Mesendoderm (in vitro differentiated cells): ENCODE data around the gene ACSF3.
A peak's percentile ranks its signal among the peaks of the same experiment; 100 is the strongest.

Source experiments
- DNase-seq: peaks from one replicate; pipeline ENCODE4 v3.0.0; 2013
- H2AK5ac ChIP-seq: 2 replicates; pipeline ENCODE4 v1.6.1; 2013; ENCODE audit warnings: low read length, inconsistent platforms
- H2BK120ac ChIP-seq: 2 replicates; pipeline ENCODE4 v1.6.1; 2013; ENCODE audit warnings: low read depth, mild to moderate bottlenecking, low read length, moderate library complexity, mixed read lengths
- H2BK15ac ChIP-seq: replicated peaks from 2 replicates; pipeline ENCODE4 v1.6.1; 2013; ENCODE audit warnings: low read depth, mild to moderate bottlenecking, moderate library complexity
- H2BK5ac ChIP-seq: 2 replicates; pipeline ENCODE4 v1.6.1; 2013; ENCODE audit warnings: low read length, inconsistent platforms
- H3K18ac ChIP-seq: 2 replicates; pipeline ENCODE4 v1.6.1; 2013; ENCODE audit warnings: mild to moderate bottlenecking, low read length, mixed read lengths
- H3K23ac ChIP-seq: one replicate; pipeline ENCODE4 v1.6.1; 2013; ENCODE audit warnings: low read length
- H3K27ac ChIP-seq: 2 replicates; pipeline ENCODE4 v1.5.1; 2013; ENCODE audit warnings: low read depth, mild to moderate bottlenecking, inconsistent platforms, low read length, moderate library complexity
- H3K27me3 ChIP-seq: 2 replicates; pipeline ENCODE4 v1.6.1; 2013; ENCODE audit warnings: low read length, control low read depth, mild to moderate bottlenecking, inconsistent platforms; ENCODE audit not compliant: insufficient read depth, poor library complexity
- H3K36me3 ChIP-seq: 2 replicates; pipeline ENCODE4 v1.6.1; 2013; ENCODE audit warnings: low read length, inconsistent platforms; ENCODE audit not compliant: control insufficient read depth, insufficient read depth
- H3K4ac ChIP-seq: one replicate; pipeline ENCODE4 v1.6.1; 2013; ENCODE audit warnings: low read depth, mild to moderate bottlenecking, low read length, moderate library complexity
- H3K4me1 ChIP-seq: 2 replicates; pipeline ENCODE4 v1.6.1; 2013; ENCODE audit warnings: low read depth, low read length, inconsistent platforms; ENCODE audit not compliant: control insufficient read depth
- H3K4me2 ChIP-seq: 2 replicates; pipeline ENCODE4 v1.6.1; 2013; ENCODE audit warnings: low read length
- H3K4me3 ChIP-seq: 2 replicates; pipeline ENCODE4 v1.5.1; 2013; ENCODE audit warnings: mild to moderate bottlenecking, low read length
- H3K56ac ChIP-seq: one replicate; pipeline ENCODE4 v1.6.1; 2013; ENCODE audit warnings: low read length
- H3K79me1 ChIP-seq: 2 replicates; pipeline ENCODE4 v1.6.1; 2013; ENCODE audit warnings: low read length, inconsistent platforms
- H3K79me2 ChIP-seq: 2 replicates; pipeline ENCODE4 v1.6.1; 2013; ENCODE audit warnings: mild to moderate bottlenecking, low read length; ENCODE audit not compliant: control insufficient read depth, insufficient read depth
- H3K9ac ChIP-seq: 2 replicates; pipeline ENCODE4 v1.6.1; 2013; ENCODE audit warnings: low read length, inconsistent platforms
- H4K5ac ChIP-seq: one replicate; pipeline ENCODE4 v1.6.1; 2013; ENCODE audit warnings: low read length
- H4K8ac ChIP-seq: one replicate; pipeline ENCODE4 v1.6.1; 2013; ENCODE audit warnings: low read depth, mild to moderate bottlenecking, control low read depth, low read length, moderate library complexity
- WGBS: extraction: QIAGEN DNeasy Blood & Tissue Kit; methylation state at CpG from one replicate; pipeline ENCODE4 v1.1.7; 2013; ENCODE audit warnings: low lambda C conversion rate, missing lambda C conversion rate; ENCODE audit not compliant: insufficient coverage; ENCODE audit errors: extremely low coverage; 5-methylcytosine and 5-hydroxymethylcytosine counted together

Gene ACSF3

DNA sequence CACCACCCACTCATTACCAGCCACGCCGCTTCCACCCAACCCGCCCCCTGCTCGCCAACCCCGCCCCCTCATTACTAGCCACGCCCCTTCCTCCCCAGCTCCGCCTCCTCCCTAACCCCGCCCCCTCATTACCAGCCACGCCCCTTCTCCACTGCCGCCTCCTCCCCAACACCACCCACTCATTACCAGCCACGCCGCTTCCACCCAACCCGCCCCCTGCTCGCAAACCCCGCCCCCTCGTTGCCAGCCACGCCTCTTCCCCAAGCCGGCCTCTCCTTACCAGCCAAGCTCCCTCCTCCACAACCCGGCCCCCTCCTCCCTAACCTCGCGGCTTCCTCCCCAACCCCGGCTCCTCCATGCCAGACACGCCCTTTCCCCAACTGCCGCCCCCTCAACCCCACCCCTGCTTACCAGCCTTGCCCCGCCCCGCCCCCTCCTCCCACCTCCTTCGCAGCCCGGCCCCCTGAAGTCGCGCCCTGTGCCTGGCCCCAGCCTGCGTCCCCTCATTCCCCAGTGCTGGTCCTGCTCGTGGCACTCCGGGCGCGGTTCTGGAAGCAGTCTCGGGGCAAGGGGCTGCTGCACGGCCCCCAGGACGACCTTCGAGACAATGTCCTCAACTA lies 99.4 kb downstream of the ACSF3 start:
- DNase-seq = peak; percentile 91
- H3K79me1 ChIP-seq = no peaks in the 10 kb centered on the region
- H2AK5ac ChIP-seq = no peak overlapping the region
- H3K4ac ChIP-seq = no peak overlapping the region
- H3K18ac ChIP-seq = no peak overlapping the region
- H4K5ac ChIP-seq = no peak overlapping the region
- no peak overlapping the region for H3K23ac ChIP-seq
- no peak overlapping the region for H3K56ac ChIP-seq
- H4K8ac ChIP-seq = no peak overlapping the region
- no peak overlapping the region for H3K4me2 ChIP-seq
- no peaks in the 10 kb centered on the region for H3K4me1 ChIP-seq
- no peaks in the 10 kb centered on the region for H3K79me2 ChIP-seq
- WGBS = no CpG with 5 or more reads among the region's 39 CpGs
- no peak overlapping the region for H3K27ac ChIP-seq
- H3K4me3 ChIP-seq = no peak overlapping the region
- no peak overlapping the region for H2BK120ac ChIP-seq
- no peaks in the 10 kb centered on the region for H3K27me3 ChIP-seq
- H2BK5ac ChIP-seq = no peak overlapping the region
- no peak overlapping the region for H2BK15ac ChIP-seq
- no peak overlapping the region for H3K9ac ChIP-seq
- H3K36me3 ChIP-seq = no peaks in the 10 kb centered on the region

- H3K9ac ChIP-seq = no peak overlapping the region
- H3K18ac ChIP-seq = no peak overlapping the region
- H3K79me1 ChIP-seq = no peaks in the 10 kb centered on the region
- no peak overlapping the region for H2BK5ac ChIP-seq
- no peak for DNase-seq
- H4K8ac ChIP-seq = no peak overlapping the region
- no peak overlapping the region for H3K4me3 ChIP-seq
- WGBS = no CpG with 5 or more reads among the region's 38 CpGs
- H3K79me2 ChIP-seq = no peaks in the 10 kb centered on the region
- H3K4ac ChIP-seq = no peak overlapping the region
- no peaks in the 10 kb centered on the region for H3K4me1 ChIP-seq
- H3K27me3 ChIP-seq = no peaks in the 10 kb centered on the region
- no peaks in the 10 kb centered on the region for H3K36me3 ChIP-seq
- no peak overlapping the region for H3K4me2 ChIP-seq
- H2AK5ac ChIP-seq = no peak overlapping the region
- H2BK120ac ChIP-seq = no peak overlapping the region
- H3K56ac ChIP-seq = no peak overlapping the region
- H4K5ac ChIP-seq = no peak overlapping the region
- H3K23ac ChIP-seq = no peak overlapping the region
- H3K27ac ChIP-seq = no peak overlapping the region
- H2BK15ac ChIP-seq = no peak overlapping the region
These were observed 100.1 kb downstream of the ACSF3 start for GRCh38 chr16:89193576-89194293.

DNA sequence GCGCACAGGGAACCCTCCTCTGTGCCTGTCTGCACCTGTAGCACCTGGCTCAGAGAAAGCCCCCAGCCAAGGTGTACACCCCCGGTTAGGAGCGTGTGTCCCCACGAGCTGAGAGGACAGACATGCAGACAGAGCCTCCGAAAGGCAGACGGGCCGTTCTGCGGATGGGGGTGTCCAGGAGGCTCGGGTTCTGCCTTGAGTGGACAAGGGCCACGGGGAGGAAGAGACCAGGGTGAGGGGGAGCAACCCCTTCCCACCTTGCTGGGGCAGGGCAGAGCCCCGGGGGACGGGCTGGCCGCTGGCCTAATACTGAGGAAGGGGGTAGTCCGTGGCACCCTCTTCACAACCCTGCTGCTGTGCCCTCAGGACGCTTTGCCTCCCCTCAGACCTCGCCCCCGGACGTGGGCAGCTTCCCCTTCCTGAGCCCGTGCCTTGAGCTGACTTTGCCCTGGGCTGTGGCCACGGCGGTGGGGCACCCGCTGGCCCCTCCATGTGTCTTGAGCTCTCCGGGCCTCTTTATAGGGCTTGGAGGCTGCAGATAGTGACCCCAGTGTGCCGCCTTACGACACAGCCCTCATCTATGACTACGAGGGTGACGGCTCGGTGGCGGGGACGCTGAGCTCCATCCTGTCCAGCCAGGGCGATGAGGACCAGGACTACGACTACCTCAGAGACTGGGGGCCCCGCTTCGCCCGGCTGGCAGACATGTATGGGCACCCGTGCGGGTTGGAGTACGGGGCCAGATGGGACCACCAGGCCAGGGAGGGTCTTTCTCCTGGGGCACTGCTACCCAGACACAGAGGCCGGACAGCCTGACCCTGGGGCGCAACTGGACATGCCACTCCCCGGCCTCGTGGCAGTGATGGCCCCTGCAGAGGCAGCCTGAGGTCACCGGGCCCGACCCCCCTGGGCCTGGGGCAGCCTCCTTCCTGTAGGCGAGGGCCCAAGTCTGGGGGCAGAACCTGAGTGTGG lies 101.0 kb downstream of the ACSF3 start:
- H3K36me3 ChIP-seq = no peaks in the 10 kb centered on the region
- no CpG with 5 or more reads among the region's 45 CpGs for WGBS
- H3K79me2 ChIP-seq = no peaks in the 10 kb centered on the region
- no peak overlapping the region for H2BK120ac ChIP-seq
- H2BK5ac ChIP-seq = no peak overlapping the region
- no peak overlapping the region for H3K23ac ChIP-seq
- no peak overlapping the region for H4K8ac ChIP-seq
- H3K4me3 ChIP-seq = no peak overlapping the region
- H3K9ac ChIP-seq = no peak overlapping the region
- H3K27ac ChIP-seq = no peak overlapping the region
- H3K4me2 ChIP-seq = no peak overlapping the region
- H3K27me3 ChIP-seq = no peaks in the 10 kb centered on the region
- H3K56ac ChIP-seq = no peak overlapping the region
- H2BK15ac ChIP-seq = no peak overlapping the region
- H3K79me1 ChIP-seq = no peaks in the 10 kb centered on the region
- H3K4me1 ChIP-seq = no peaks in the 10 kb centered on the region
- no peak overlapping the region for H3K18ac ChIP-seq
- no peak for DNase-seq
- no peak overlapping the region for H2AK5ac ChIP-seq
- H3K4ac ChIP-seq = no peak overlapping the region
- H4K5ac ChIP-seq = no peak overlapping the region

DNA sequence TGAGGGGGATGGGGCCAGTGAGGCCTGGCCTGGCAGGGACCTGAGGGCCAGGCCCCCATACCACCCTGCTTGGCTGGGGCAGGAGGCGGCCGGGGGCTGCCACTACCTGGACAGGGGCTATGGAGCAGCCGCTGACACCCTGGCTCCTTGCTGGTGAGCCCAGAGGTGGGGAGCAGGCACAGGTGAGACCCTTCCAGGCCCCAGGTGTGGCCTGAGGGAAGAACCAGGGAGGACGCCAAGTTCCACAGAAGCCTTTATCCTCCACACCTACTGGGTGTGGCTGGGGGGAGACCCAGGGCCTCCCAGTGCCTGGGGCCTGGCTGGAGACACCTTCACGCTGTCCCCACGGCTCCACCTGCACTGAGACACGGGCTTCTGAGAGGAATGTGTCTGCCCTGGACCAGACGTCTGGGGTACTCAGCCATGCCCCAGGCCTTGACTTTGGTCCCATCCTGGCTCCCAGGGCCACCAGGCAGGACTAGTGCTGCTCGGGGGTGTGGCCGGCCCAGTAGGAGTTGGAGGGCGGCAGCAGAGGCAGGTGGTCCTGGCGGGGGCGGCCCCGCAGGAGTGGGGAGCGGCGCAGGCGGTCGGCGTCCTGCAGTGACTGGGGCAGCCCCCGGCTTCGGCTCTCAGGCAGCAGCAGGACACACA lies 102.0 kb downstream of the ACSF3 start:
- no peak overlapping the region for H3K56ac ChIP-seq
- H3K36me3 ChIP-seq = no peaks in the 10 kb centered on the region
- WGBS = no CpG with 5 or more reads among the region's 21 CpGs
- no peaks in the 10 kb centered on the region for H3K79me1 ChIP-seq
- no peak overlapping the region for H3K27ac ChIP-seq
- H4K8ac ChIP-seq = no peak overlapping the region
- H3K4me2 ChIP-seq = no peak overlapping the region
- no peak overlapping the region for H3K4ac ChIP-seq
- H2BK15ac ChIP-seq = no peak overlapping the region
- H3K27me3 ChIP-seq = peaks cover under 1% of the 10 kb centered on the region
- H2AK5ac ChIP-seq = no peak overlapping the region
- no peak overlapping the region for H3K4me3 ChIP-seq
- H4K5ac ChIP-seq = no peak overlapping the region
- no peak for DNase-seq
- no peak overlapping the region for H3K9ac ChIP-seq
- H2BK5ac ChIP-seq = no peak overlapping the region
- H3K79me2 ChIP-seq = no peaks in the 10 kb centered on the region
- no peaks in the 10 kb centered on the region for H3K4me1 ChIP-seq
- H3K18ac ChIP-seq = no peak overlapping the region
- no peak overlapping the region for H3K23ac ChIP-seq
- H2BK120ac ChIP-seq = no peak overlapping the region

GRCh38 chr16:89197033-89197632 lies 103.5 kb downstream of the ACSF3 start:
- Histone ChIP-seq H3K27ac (no peak overlapping the region), H3K4ac (no peak overlapping the region), H2BK120ac (no peak overlapping the region), H3K23ac (no peak overlapping the region), H3K79me1 (no peaks in the 10 kb centered on the region), H3K36me3 (no peaks in the 10 kb centered on the region), H3K18ac (no peak overlapping the region), H4K5ac (no peak overlapping the region), H3K79me2 (no peaks in the 10 kb centered on the region), H3K27me3 (peaks cover 3% of the 10 kb centered on the region), H2BK5ac (no peak overlapping the region), H3K4me1 (no peaks in the 10 kb centered on the region), H2AK5ac (no peak overlapping the region), H3K4me3 (no peak overlapping the region), H3K4me2 (no peak overlapping the region), H3K56ac (no peak overlapping the region), H3K9ac (no peak overlapping the region), H2BK15ac (no peak overlapping the region), H4K8ac (no peak overlapping the region)
- no peak for DNase-seq
- WGBS = no CpG with 5 or more reads among the region's 13 CpGs
